Lower leg skin (tissue), 4 donors: ENCODE measurements around the gene VSTM2L. TPM values are rescaled to one million over a fixed set of nuclear protein-coding genes. Genes with fewer than 3 reads are reported as not detected.

Source experiments
- DNase-seq, 2 donors: peaks; one replicate each; pipeline ENCODE4 v3.0.0-alpha.2; 2019; ENCODE audit warnings: low spot score in 2 of 2
- H3K4me3 ChIP-seq: fragments of 200-600 bp; sonication (generic); 2 replicates; pipeline ENCODE4 v1.5.1; 2017; ENCODE audit warnings: mild to moderate bottlenecking, low read depth; ENCODE audit not compliant: poor library complexity, severe bottlenecking
- POLR2A ChIP-seq, 2 donors: fragments of 450-650 bp; IDR thresholded peaks; one replicate each; pipeline ENCODE4 v1.6.1; 2016 to 2017; ENCODE audit warnings: antibody characterized with exemption in 2 of 2, mild to moderate bottlenecking in 1 of 2, moderate library complexity in 1 of 2
- WGBS, 2 donors: methylation state at CpG; one replicate each; pipeline ENCODE4 v1.1.5; 2018; 5-methylcytosine and 5-hydroxymethylcytosine counted together
- intact Hi-C: fragments of 100-400 bp; cut with DNase I; formaldehyde crosslinking; loops from one replicate; pipeline ENCODE4 v1.15.0; 2023; ENCODE audit warnings: low total_unique reads
- total RNA-seq, 4 donors: library from RNA; depleted of rRNA; stranded (reverse); fragments of >200 nt; gene quantifications; one replicate each; pipeline ENCODE4 v1.1.0, GENCODE V29; 2016
- TF ChIP-seq, protein P1 (sequence below), 3 donors: fragments of 450-650 bp; IDR thresholded peaks; one replicate each; pipeline ENCODE4 v1.5.1; 2016; ENCODE audit warnings: antibody characterized with exemption in 3 of 3, mild to moderate bottlenecking in 3 of 3, moderate library complexity in 2 of 3

Gene VSTM2L
- total RNA-seq, 4 donors from 2014 or later = 0.64 to 15.9 (median 3.9) TPM

- 61 to 65% methylated on average over 4 of the region's 4 CpGs for WGBS, 2 donors
- no peak for TF ChIP-seq POLR2A (IDR thresholded peaks at IDR 0.05)
- TF ChIP-seq, protein P1, sequence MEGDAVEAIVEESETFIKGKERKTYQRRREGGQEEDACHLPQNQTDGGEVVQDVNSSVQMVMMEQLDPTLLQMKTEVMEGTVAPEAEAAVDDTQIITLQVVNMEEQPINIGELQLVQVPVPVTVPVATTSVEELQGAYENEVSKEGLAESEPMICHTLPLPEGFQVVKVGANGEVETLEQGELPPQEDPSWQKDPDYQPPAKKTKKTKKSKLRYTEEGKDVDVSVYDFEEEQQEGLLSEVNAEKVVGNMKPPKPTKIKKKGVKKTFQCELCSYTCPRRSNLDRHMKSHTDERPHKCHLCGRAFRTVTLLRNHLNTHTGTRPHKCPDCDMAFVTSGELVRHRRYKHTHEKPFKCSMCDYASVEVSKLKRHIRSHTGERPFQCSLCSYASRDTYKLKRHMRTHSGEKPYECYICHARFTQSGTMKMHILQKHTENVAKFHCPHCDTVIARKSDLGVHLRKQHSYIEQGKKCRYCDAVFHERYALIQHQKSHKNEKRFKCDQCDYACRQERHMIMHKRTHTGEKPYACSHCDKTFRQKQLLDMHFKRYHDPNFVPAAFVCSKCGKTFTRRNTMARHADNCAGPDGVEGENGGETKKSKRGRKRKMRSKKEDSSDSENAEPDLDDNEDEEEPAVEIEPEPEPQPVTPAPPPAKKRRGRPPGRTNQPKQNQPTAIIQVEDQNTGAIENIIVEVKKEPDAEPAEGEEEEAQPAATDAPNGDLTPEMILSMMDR (IDR thresholded peaks at IDR 0.05) = no peak
- no peak overlapping the region for H3K4me3 ChIP-seq
- DNase-seq = no peak
- intact Hi-C loops = no loop called here
Observed at GRCh38 chr20:37932919-37933318, 30.0 kb downstream of the VSTM2L start.

- 88 to 94% methylated on average over 15 of the region's 15 CpGs for WGBS, 2 donors
- H3K4me3 ChIP-seq = no peak overlapping the region
- no peak for DNase-seq
- TF ChIP-seq, protein P1 (IDR thresholded peaks at IDR 0.05) = no peak
- no peak for TF ChIP-seq POLR2A (IDR thresholded peaks at IDR 0.05)
- intact Hi-C loops = no loop called here
Observed at GRCh38 chr20:37933786-37934633, 31.1 kb downstream of the VSTM2L start.

- 62 to 74% methylated on average over 14 of the region's 14 CpGs for WGBS, 2 donors
- TF ChIP-seq, protein P1 (IDR thresholded peaks at IDR 0.05) = no peak
- TF ChIP-seq POLR2A (IDR thresholded peaks at IDR 0.05) = no peak
- intact Hi-C loops = no loop called here
Observed at GRCh38 chr20:37934634-37935375, 31.9 kb downstream of the VSTM2L start.

DNA sequence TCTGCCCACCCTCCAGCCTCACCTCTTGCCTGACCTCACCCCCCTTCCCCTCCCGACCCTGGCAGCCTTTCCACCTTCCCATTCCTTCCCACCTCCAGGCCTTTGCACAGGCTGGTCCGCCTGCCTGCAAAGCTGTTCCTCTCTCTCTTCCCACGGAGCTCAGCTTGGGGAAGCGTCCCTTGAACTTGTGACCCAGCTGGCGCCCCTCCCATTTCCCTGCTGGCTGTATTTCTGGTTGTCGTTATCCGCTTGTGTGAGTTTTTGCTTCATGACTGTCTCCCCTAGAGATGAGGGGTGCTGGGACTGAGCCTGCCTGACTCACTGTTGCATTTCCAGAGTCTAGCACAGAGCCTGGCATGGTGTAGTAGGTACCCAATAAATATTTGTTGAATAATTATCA is 32.5 kb downstream of the VSTM2L start:
- WGBS, 2 donors = 29 to 37% methylated on average over 7 of the region's 7 CpGs
- TF ChIP-seq POLR2A (IDR thresholded peaks at IDR 0.05) = no peak
- TF ChIP-seq, protein P1 (IDR thresholded peaks at IDR 0.05) = no peak

More at GRCh38 chr20:37934634-37935375, 31.9 kb downstream of the VSTM2L start:
- DNase-seq = no peak
- no peak overlapping the region for H3K4me3 ChIP-seq

DNA sequence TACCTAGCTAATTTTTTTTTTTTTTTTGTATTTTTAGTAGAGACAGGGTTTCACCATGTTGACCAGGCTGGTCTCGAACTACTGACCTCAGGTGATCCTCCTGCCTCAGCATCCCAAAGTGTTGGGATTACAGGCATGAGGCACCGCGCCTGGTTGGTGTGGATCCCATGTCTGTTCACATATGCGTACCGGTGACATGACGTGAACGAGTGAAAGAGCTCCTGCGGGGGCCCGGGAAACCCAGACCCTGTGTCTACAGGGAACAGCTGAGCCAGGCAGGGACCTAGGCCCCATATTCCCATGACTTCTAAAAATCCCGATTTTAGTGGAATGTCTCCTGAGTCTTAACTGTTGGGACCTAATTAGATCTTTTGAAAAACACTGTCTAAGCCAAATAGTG is 33.1 kb downstream of the VSTM2L start:
- WGBS, 2 donors = 94 to 96% methylated on average over 10 of the region's 10 CpGs
- intact Hi-C loops = no loop called here
- DNase-seq = no peak
- H3K4me3 ChIP-seq = no peak overlapping the region
- no peak for TF ChIP-seq POLR2A (IDR thresholded peaks at IDR 0.05)
- TF ChIP-seq, protein P1 (IDR thresholded peaks at IDR 0.05) = no peak

More for the DNA sequence above, 32.5 kb downstream of the VSTM2L start:
- intact Hi-C loops = no loop called here
- no peak for DNase-seq
- H3K4me3 ChIP-seq = no peak overlapping the region
